ENCODE measurements around the gene KMT5C.

- TF ChIP-seq, protein P1, sequence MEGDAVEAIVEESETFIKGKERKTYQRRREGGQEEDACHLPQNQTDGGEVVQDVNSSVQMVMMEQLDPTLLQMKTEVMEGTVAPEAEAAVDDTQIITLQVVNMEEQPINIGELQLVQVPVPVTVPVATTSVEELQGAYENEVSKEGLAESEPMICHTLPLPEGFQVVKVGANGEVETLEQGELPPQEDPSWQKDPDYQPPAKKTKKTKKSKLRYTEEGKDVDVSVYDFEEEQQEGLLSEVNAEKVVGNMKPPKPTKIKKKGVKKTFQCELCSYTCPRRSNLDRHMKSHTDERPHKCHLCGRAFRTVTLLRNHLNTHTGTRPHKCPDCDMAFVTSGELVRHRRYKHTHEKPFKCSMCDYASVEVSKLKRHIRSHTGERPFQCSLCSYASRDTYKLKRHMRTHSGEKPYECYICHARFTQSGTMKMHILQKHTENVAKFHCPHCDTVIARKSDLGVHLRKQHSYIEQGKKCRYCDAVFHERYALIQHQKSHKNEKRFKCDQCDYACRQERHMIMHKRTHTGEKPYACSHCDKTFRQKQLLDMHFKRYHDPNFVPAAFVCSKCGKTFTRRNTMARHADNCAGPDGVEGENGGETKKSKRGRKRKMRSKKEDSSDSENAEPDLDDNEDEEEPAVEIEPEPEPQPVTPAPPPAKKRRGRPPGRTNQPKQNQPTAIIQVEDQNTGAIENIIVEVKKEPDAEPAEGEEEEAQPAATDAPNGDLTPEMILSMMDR (IDR thresholded peaks at IDR 0.05): no peak
- TF ChIP-seq POLR2A (IDR thresholded peaks at IDR 0.05): no peak
- TF ChIP-seq POLR2AphosphoS5 (IDR thresholded peaks at IDR 0.05): no peak
Observed at GRCh38 chr19:55373306-55373992, 33.8 kb downstream of the KMT5C start.

All from upper lobe of left lung (tissue), 4 donors.